NCI-H146 treated with DMSO at 0.1 percent for 48 hours (cell line): ENCODE data around the gene NCBP3.
"Not testable (repeated sequence)": the region's sequence is repeated elsewhere in the genome, so short reads cannot be mapped to it uniquely, and the experiment has no call there.

Source experiments
- DNase-seq: peaks from one replicate; lab custom pipeline; 2025; ENCODE audit not compliant: unreplicated experiment; lab: John Stamatoyannopoulos, UW

NCBP3 gene

GRCh38 chr17:3880983-3881382 lies 34.9 kb upstream of the NCBP3 start:
- no peak for DNase-seq

GRCh38 chr17:3879591-3880417 lies 33.8 kb upstream of the NCBP3 start:
- DNase-seq, result no peak

GRCh38 chr17:3879186-3879585 lies 33.1 kb upstream of the NCBP3 start:
- no peak for DNase-seq

- DNase-seq, result no peak
Observed at GRCh38 chr17:3877220-3877619, 31.2 kb upstream of the NCBP3 start.

GRCh38 chr17:3875317-3875716 lies 29.3 kb upstream of the NCBP3 start:
- no peak for DNase-seq

GRCh38 chr17:3873862-3874261 lies 27.8 kb upstream of the NCBP3 start:
- DNase-seq, result no peak

- no peak for DNase-seq
Observed at GRCh38 chr17:3870871-3871306, 24.8 kb upstream of the NCBP3 start.

GRCh38 chr17:3867606-3868005 lies 21.6 kb upstream of the NCBP3 start:
- DNase-seq, result no peak

GRCh38 chr17:3867106-3867505 lies 21.1 kb upstream of the NCBP3 start:
- no peak for DNase-seq

GRCh38 chr17:3866276-3866675 lies 20.2 kb upstream of the NCBP3 start:
- no peak for DNase-seq

- no peak for DNase-seq
Observed at GRCh38 chr17:3865176-3865575, 19.1 kb upstream of the NCBP3 start.

GRCh38 chr17:3864534-3864933 lies 18.5 kb upstream of the NCBP3 start:
- DNase-seq, result no peak

- no peak for DNase-seq
Observed at GRCh38 chr17:3861761-3862681, 16.0 kb upstream of the NCBP3 start.

- DNase-seq, result no peak
Observed at GRCh38 chr17:3860939-3861700, 15.1 kb upstream of the NCBP3 start.

- no peak for DNase-seq
Observed at GRCh38 chr17:3859940-3860339, 13.9 kb upstream of the NCBP3 start.

- no peak for DNase-seq
Observed at GRCh38 chr17:3857261-3858105, 11.4 kb upstream of the NCBP3 start.

- DNase-seq, result not testable (repeated sequence)
Observed at GRCh38 chr17:3854204-3854603, 8.2 kb upstream of the NCBP3 start.

- DNase-seq, result no peak
Observed at GRCh38 chr17:3852561-3852960, 6.5 kb upstream of the NCBP3 start.

GRCh38 chr17:3851461-3852100 lies 5.5 kb upstream of the NCBP3 start:
- no peak for DNase-seq
